ENCODE measurements around the gene CBLN3. TPM values are rescaled to one million over a fixed set of nuclear protein-coding genes. Genes with fewer than 3 reads are reported as not detected.

Gene CBLN3
- total RNA-seq, 3 donors from 2014 or later (not counting 1 experiment from before 2014, with no cell fraction given) = 0.75 to 1.5 (median 1.1) TPM

DNA sequence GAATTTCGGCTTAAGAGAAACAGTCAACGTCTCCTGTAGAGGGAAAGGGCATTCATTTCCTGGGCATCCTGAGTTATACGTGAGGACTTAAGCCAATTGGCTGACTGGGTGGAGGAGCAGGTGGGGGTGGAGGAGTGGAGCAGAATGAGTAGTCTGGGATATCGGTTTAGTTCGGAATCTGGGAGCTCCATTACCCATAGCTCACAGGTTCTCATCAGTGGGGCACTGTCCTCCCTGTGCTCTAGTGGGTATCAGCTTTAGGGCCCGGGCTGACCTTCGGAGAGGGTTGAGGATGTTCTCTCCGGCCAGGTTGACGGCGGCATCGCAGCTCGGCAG is 12.4 kb upstream of the CBLN3 start:
- Mint-ChIP-seq H3K27me3 (ENCODE audit: low read depth in 2 of 2) (peaks cover 0 to 1% of the 10 kb centered on the region in 2 donors), H3K4me3 (peak overlapping the region; percentile 91), H3K27ac (peak overlapping the region; percentile 97 to 98), H3K36me3 (no peaks in the 10 kb centered on the region), H3K9me3 (no peaks in the 10 kb centered on the region), H3K4me1 (peaks cover 40 to 53% of the 10 kb centered on the region in 2 donors)
- Histone ChIP-seq H3K27ac (ENCODE audit: low read length) (peak overlapping the region; percentile 96), H3K27me3 (ENCODE audit: control insufficient read depth, insufficient read depth, low read length) (no peaks in the 10 kb centered on the region), H3K36me3 (ENCODE audit: control insufficient read depth, insufficient read depth, low read length) (peaks cover 39% of the 10 kb centered on the region), H3K4me3 (ENCODE audit: low read length) (peak overlapping the region; percentile 92), H3K4me1 (ENCODE audit: control insufficient read depth, insufficient read depth, low read length) (peaks cover 30% of the 10 kb centered on the region), H3K9me3 (ENCODE audit: control insufficient read depth, insufficient read depth, low read length) (no peaks in the 10 kb centered on the region)
- DNase-seq (no peak), ATAC-seq (no peak)
- intact Hi-C loops (cut with micrococcal nuclease) = loop anchor here (1.0 to 10.0 kb wide), 4 partner anchors 11 to 327 kb away; partner anchors contain the start of genes DCAF11, GZMB and NRL
- no peak for TF ChIP-seq CTCF (IDR thresholded peaks at IDR 0.05)
- WGBS (ENCODE audit: insufficient coverage) = 7% methylated on average over 12 of the region's 12 CpGs

GRCh38 chr14:24441485-24441884 is 12.0 kb upstream of the CBLN3 start:
- Mint-ChIP-seq H3K36me3 (no peaks in the 10 kb centered on the region), H3K27ac (peak overlapping the region; percentile 97 to 98), H3K27me3 (ENCODE audit: low read depth in 2 of 2) (no peaks in the 10 kb centered on the region), H3K4me1 (peaks cover 44 to 57% of the 10 kb centered on the region in 2 donors), H3K9me3 (no peaks in the 10 kb centered on the region), H3K4me3 (peak overlapping the region; percentile 91)
- H3K4me1 ChIP-seq (ENCODE audit: control insufficient read depth, insufficient read depth, low read length) = peaks cover 32% of the 10 kb centered on the region
- no peak for TF ChIP-seq CTCF (IDR thresholded peaks at IDR 0.05)
- H3K9me3 ChIP-seq (ENCODE audit: control insufficient read depth, insufficient read depth, low read length) = no peaks in the 10 kb centered on the region
- H3K27me3 ChIP-seq (ENCODE audit: control insufficient read depth, insufficient read depth, low read length) = no peaks in the 10 kb centered on the region
- H3K27ac ChIP-seq (ENCODE audit: low read length) = peak overlapping the region; percentile 96
- intact Hi-C loops (cut with micrococcal nuclease) = loop anchor here (5.0 to 10.0 kb wide), 2 partner anchors 191 to 233 kb away; partner anchors contain the start of gene GZMB
- DNase-seq (peak in 1 of 2 donors; percentile 19), ATAC-seq (no peak)
- WGBS (ENCODE audit: insufficient coverage) = 68% methylated on average over 5 of the region's 5 CpGs
- peaks cover 41% of the 10 kb centered on the region for H3K36me3 ChIP-seq (ENCODE audit: control insufficient read depth, insufficient read depth, low read length)
- peak overlapping the region; percentile 92 for H3K4me3 ChIP-seq (ENCODE audit: low read length)

DNA sequence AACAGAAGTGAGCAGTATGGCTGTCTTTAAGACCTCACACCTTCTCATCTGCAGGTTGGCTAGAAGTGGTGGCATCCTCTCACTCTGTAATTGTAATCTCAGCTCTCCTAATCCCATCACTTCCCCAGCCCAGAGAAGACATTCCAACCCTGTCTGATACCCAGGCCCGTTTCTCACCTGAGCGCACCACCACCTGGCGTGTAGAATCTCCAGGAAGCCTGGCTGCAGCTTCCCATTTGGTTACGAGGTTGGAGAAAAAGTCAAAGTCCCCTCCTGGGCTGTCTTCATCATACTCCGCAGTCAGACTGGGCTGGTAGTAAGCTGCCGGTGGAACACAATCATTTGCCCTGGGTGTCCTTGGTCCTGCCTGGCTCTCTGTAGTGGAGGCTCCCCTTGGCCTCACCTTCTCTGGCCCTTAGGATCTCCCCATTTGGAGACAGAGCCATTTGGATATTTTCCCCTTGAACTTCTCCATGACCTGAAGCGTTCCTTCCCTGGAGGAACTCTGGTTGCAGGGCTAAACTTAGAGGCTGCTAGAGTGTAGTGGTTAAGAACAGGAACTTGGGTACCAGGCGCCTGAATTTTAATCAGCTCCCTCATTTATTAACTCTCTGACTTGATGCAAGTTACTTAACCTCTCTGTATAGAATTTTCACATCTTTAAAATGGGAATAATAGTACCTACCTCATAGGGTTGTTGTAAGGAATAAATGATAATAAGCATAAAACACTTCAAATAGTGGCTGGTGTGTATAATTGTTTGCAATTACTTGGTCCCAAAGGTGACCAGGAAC is 11.3 kb upstream of the CBLN3 start:
- Mint-ChIP-seq H3K4me1 (peaks cover 46 to 60% of the 10 kb centered on the region in 2 donors), H3K9me3 (no peaks in the 10 kb centered on the region), H3K27ac (peak overlapping the region; percentile 97 to 98), H3K4me3 (peak overlapping the region; percentile 91), H3K27me3 (ENCODE audit: low read depth in 2 of 2) (no peaks in the 10 kb centered on the region), H3K36me3 (no peaks in the 10 kb centered on the region)
- Histone ChIP-seq H3K27me3 (ENCODE audit: control insufficient read depth, insufficient read depth, low read length) (no peaks in the 10 kb centered on the region), H3K4me1 (ENCODE audit: control insufficient read depth, insufficient read depth, low read length) (peaks cover 32% of the 10 kb centered on the region), H3K27ac (ENCODE audit: low read length) (no peak overlapping the region), H3K9me3 (ENCODE audit: control insufficient read depth, insufficient read depth, low read length) (no peaks in the 10 kb centered on the region), H3K4me3 (ENCODE audit: low read length) (no peak overlapping the region), H3K36me3 (ENCODE audit: control insufficient read depth, insufficient read depth, low read length) (peaks cover 48% of the 10 kb centered on the region)
- no peak for TF ChIP-seq CTCF (IDR thresholded peaks at IDR 0.05)
- DNase-seq (peak in 1 of 2 donors; percentile 12), ATAC-seq (no peak)
- intact Hi-C loops (cut with micrococcal nuclease) = loop anchor here (5.0 to 10.0 kb wide), 2 partner anchors 191 to 234 kb away; partner anchors contain the start of gene GZMB
- 85% methylated on average over 7 of the region's 8 CpGs for WGBS (ENCODE audit: insufficient coverage)
